ENCODE measurements around the gene FRA10AC1. TPM values are rescaled to one million over a fixed set of nuclear protein-coding genes. Genes with fewer than 3 reads are reported as not detected.

The FRA10AC1 gene
- total and polyA plus RNA-seq, 3 experiments from 2014 or later = 7.8 to 12.7 (median 9.8) TPM

DNA sequence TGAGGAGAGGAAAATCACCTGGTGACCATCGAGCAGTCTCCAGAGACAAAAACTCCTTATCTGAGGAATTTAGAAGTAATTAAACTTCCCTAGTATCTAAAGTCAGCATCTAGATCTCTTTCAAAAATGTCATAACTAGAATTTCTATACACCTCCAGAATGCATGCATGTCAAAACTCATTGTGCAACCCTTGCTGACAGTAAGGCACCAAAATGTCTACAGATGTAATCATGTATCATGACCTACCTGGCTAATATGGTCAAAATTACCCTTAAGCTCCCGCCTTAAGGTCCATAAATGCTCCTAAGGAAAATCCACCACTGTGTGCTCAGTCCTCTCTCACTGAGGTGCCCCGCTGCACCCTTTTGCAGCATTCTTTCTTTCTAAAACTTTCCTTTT, 39.0 kb upstream of the FRA10AC1 start:
- no peak overlapping the region for H3K27ac Mint-ChIP-seq
- Histone ChIP-seq H3K27me3 (ENCODE audit: insufficient read depth, low read length, poor library complexity, severe bottlenecking) (no peaks in the 10 kb centered on the region), H3K9me3 (ENCODE audit: low read length) (no peaks in the 10 kb centered on the region), H3K4me3 (ENCODE audit: low read length) (no peak overlapping the region), H3K4me1 (ENCODE audit: insufficient read depth, low read length) (no peaks in the 10 kb centered on the region), H3K27ac (ENCODE audit: low read depth, low read length) (no peak overlapping the region), H3K36me3 (ENCODE audit: insufficient read depth, low read length) (no peaks in the 10 kb centered on the region)
- no peak for DNase-seq
- POLR2A ChIA-PET = no interaction called here
- H3K36me3 Mint-ChIP-seq = no peaks in the 10 kb centered on the region
- CTCF ChIA-PET = no interaction called here
- peaks cover 7 to 12% of the 10 kb centered on the region in 2 donors for H3K27me3 Mint-ChIP-seq
- H3K9me3 Mint-ChIP-seq = no peaks in the 10 kb centered on the region
- no peak overlapping the region for H3K4me3 Mint-ChIP-seq
- peaks cover 0 to 1% (median 0%) of the 10 kb centered on the region in 3 donors for H3K4me1 Mint-ChIP-seq

DNA sequence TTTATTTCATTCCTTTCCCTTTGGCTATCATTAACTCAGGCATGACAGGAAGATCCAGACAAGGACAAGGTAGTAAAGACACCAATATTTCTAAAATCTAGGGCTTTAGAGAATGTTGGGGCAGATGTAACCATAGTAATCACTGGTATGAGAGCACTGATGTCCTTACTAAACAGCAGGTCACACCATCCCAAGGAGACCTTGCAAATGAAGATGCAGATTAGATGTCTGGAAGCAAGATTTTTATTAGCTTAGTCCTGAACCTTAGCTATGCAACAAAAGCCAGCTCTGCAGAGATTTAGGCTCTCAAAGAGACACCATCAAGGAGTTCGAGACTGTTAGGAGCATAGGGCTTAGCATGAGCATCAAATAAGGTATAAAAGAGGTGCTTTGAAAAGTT, 23.6 kb upstream of the FRA10AC1 start:
- no peaks in the 10 kb centered on the region for H3K4me1 ChIP-seq (ENCODE audit: insufficient read depth, low read length)
- no peaks in the 10 kb centered on the region for H3K36me3 ChIP-seq (ENCODE audit: insufficient read depth, low read length)
- no peak overlapping the region for H3K4me3 ChIP-seq (ENCODE audit: low read length)
- no peak overlapping the region for H3K27ac ChIP-seq (ENCODE audit: low read depth, low read length)
- Mint-ChIP-seq H3K27me3 (peaks cover 21 to 63% of the 10 kb centered on the region in 2 donors), H3K9me3 (no peaks in the 10 kb centered on the region), H3K4me1 (no peaks in the 10 kb centered on the region), H3K4me3 (no peak overlapping the region), H3K36me3 (no peaks in the 10 kb centered on the region), H3K27ac (no peak overlapping the region)
- DNase-seq = no peak
- ChIA-PET POLR2A (no interaction called here), CTCF (interaction anchor here (0.5 kb wide), 1 partner anchor 32 kb away, joined by 3 read pairs; no protein-coding TSS in a partner anchor)
- H3K27me3 ChIP-seq (ENCODE audit: insufficient read depth, low read length, poor library complexity, severe bottlenecking) = peaks cover 9% of the 10 kb centered on the region
- no peaks in the 10 kb centered on the region for H3K9me3 ChIP-seq (ENCODE audit: low read length)

DNA sequence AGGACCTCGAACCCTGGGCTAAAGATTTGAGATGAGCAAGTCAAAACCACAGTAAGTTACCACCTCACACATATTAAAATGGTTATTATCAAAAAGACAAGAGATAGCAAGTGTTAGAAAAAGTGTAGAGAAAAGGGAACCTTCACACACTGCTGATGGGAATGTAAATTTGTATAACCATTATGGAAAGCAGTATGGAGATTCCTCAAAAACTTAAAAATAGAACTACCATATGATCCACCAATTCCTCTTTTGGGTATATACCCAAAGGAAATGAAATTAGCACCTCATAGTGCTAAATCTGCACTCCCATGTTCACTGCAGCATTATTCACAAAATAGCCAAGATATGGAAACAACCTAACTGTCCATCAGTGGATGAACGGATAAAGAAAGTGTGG, 20.8 kb upstream of the FRA10AC1 start:
- no peak overlapping the region for H3K27ac Mint-ChIP-seq
- POLR2A ChIA-PET = no interaction called here

DNA sequence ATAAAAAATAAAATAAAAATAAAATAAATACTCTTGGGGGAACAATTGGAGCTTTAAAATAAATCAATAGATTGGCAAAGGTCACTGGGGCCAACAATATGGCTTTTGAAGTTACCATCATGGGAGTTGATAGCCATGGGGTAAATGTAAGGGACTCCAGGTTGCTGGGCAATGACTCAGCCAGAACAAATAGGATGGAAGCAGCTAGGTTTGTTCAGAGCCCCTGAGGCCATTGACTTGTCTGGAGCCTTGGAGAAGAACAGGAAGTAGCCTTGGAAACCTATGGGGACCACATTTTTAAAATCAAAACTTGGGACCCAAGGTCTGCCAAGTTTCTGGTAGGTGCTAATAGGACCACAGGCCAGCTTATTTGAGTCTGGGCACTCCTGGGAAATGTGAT, 20.2 kb upstream of the FRA10AC1 start:
- H3K27ac ChIP-seq (ENCODE audit: low read depth, low read length) = no peak overlapping the region
- no peak overlapping the region for H3K4me3 Mint-ChIP-seq
- no peaks in the 10 kb centered on the region for H3K36me3 ChIP-seq (ENCODE audit: insufficient read depth, low read length)

More for the DNA sequence above, 20.8 kb upstream of the FRA10AC1 start:
- Histone ChIP-seq H3K4me3 (ENCODE audit: low read length) (no peak overlapping the region), H3K36me3 (ENCODE audit: insufficient read depth, low read length) (no peaks in the 10 kb centered on the region), H3K9me3 (ENCODE audit: low read length) (no peaks in the 10 kb centered on the region), H3K27me3 (ENCODE audit: insufficient read depth, low read length, poor library complexity, severe bottlenecking) (peaks cover 9% of the 10 kb centered on the region), H3K4me1 (ENCODE audit: insufficient read depth, low read length) (no peaks in the 10 kb centered on the region), H3K27ac (ENCODE audit: low read depth, low read length) (no peak overlapping the region)
- Mint-ChIP-seq H3K27me3 (peaks cover 12 to 57% of the 10 kb centered on the region in 2 donors), H3K36me3 (no peaks in the 10 kb centered on the region), H3K4me1 (no peaks in the 10 kb centered on the region), H3K9me3 (no peaks in the 10 kb centered on the region), H3K4me3 (no peak overlapping the region)
- CTCF ChIA-PET = no interaction called here
- DNase-seq = no peak

DNA sequence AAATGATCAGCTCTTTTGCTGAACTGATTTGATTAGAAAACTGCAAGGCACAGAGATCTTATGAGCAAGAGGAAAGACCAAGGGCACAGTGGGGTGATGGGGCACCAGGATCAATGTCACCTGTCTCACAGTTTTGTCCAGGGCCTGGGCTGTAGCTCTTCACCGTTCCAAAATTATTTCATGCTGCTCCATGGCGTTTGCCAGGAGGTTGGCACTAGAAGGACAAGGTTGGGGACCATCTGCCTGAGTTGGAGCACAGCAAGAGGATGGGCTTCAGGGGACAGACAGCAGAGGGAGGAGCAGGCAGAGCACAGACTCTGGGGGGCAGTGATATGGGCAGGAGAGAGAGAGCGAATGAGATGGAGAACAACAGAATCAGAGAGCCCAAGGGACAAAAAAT, 17.5 kb upstream of the FRA10AC1 start:
- Mint-ChIP-seq H3K9me3 (no peaks in the 10 kb centered on the region), H3K27ac (no peak overlapping the region), H3K27me3 (peaks cover 5 to 45% of the 10 kb centered on the region in 2 donors), H3K4me3 (no peak overlapping the region), H3K36me3 (peaks cover 0 to 2% (median 0%) of the 10 kb centered on the region in 3 donors), H3K4me1 (no peaks in the 10 kb centered on the region)
- H3K36me3 ChIP-seq (ENCODE audit: insufficient read depth, low read length) = no peaks in the 10 kb centered on the region
- H3K9me3 ChIP-seq (ENCODE audit: low read length) = no peaks in the 10 kb centered on the region
- no peak overlapping the region for H3K4me3 ChIP-seq (ENCODE audit: low read length)
- H3K27ac ChIP-seq (ENCODE audit: low read depth, low read length) = no peak overlapping the region
- no peak for DNase-seq
- H3K27me3 ChIP-seq (ENCODE audit: insufficient read depth, low read length, poor library complexity, severe bottlenecking) = no peaks in the 10 kb centered on the region
- ChIA-PET POLR2A (no interaction called here), CTCF (no interaction called here)
- no peaks in the 10 kb centered on the region for H3K4me1 ChIP-seq (ENCODE audit: insufficient read depth, low read length)

More for the DNA sequence above, 20.2 kb upstream of the FRA10AC1 start:
- no peak for DNase-seq
- ChIA-PET CTCF (no interaction called here), POLR2A (no interaction called here)
- Mint-ChIP-seq H3K27ac (no peak overlapping the region), H3K36me3 (no peaks in the 10 kb centered on the region), H3K4me1 (no peaks in the 10 kb centered on the region), H3K27me3 (peaks cover 12 to 52% of the 10 kb centered on the region in 2 donors), H3K9me3 (no peaks in the 10 kb centered on the region)
- H3K4me3 ChIP-seq (ENCODE audit: low read length) = no peak overlapping the region
- H3K27me3 ChIP-seq (ENCODE audit: insufficient read depth, low read length, poor library complexity, severe bottlenecking) = peaks cover 9% of the 10 kb centered on the region
- no peaks in the 10 kb centered on the region for H3K4me1 ChIP-seq (ENCODE audit: insufficient read depth, low read length)
- H3K9me3 ChIP-seq (ENCODE audit: low read length) = no peaks in the 10 kb centered on the region

DNA sequence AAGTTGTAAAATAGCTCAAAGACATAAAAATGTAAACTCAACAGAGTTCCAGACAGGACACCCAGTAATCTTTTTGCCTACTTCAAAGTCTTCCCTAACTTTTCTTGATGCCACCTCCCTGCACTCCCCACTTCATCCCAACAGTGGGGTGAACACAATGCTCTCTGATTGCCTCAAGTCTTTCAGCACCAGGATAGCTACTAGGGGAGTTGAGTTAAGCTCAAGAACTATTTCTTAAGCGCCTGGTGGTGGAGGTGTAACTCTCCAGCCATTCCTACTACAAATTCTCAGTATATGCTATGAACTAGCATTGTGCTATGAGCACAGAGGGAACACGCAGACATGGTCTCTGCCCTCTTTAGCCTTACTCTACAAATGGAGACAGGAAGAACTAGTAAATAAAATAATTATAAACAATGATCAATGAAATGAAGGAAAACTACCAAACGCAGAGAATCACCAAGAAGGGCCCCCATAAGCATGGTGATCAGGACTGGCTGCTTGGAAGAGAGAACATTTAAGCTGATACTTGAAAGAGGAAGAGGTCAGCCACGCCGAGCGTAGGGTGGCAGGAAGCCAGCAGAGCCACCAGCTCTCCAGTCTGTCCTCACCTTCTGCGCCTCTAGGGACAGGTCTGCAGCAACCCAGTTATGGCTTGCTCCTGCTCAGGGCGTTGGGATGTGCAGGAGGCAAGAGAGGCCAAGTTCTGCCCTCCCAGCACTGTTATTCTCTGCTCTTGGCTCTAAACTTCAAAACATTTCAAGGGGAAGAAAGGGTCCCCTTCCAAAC, 16.7 kb upstream of the FRA10AC1 start:
- no peak for DNase-seq
- Mint-ChIP-seq H3K36me3 (peaks cover 0 to 2% (median 0%) of the 10 kb centered on the region in 3 donors), H3K4me1 (no peaks in the 10 kb centered on the region), H3K27me3 (peaks cover 5 to 42% of the 10 kb centered on the region in 2 donors), H3K9me3 (no peaks in the 10 kb centered on the region), H3K4me3 (no peak overlapping the region), H3K27ac (no peak overlapping the region)
- no peaks in the 10 kb centered on the region for H3K27me3 ChIP-seq (ENCODE audit: insufficient read depth, low read length, poor library complexity, severe bottlenecking)
- H3K4me3 ChIP-seq (ENCODE audit: low read length) = no peak overlapping the region
- no peaks in the 10 kb centered on the region for H3K4me1 ChIP-seq (ENCODE audit: insufficient read depth, low read length)
- no peaks in the 10 kb centered on the region for H3K36me3 ChIP-seq (ENCODE audit: insufficient read depth, low read length)
- CTCF ChIA-PET = no interaction called here
- H3K27ac ChIP-seq (ENCODE audit: low read depth, low read length) = no peak overlapping the region
- POLR2A ChIA-PET = no interaction called here
- no peaks in the 10 kb centered on the region for H3K9me3 ChIP-seq (ENCODE audit: low read length)

DNA sequence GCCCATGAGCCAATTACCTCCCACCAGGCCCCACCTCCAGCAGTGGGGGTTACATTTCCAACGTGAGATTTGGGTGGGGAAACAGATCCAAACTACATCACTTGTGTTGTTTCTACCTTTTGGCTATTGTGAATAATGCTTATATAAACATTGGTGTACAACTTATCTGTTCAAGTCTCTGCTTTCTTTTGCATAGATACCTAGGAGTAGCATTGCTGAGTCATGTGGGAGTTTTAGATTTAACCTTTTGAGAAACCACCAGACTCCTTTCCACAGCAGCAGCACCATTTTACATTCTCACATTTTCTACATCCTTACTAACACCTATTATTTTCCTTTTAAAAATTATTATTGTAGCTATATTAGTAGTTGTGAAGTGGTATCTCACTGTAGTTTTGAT, 14.4 kb upstream of the FRA10AC1 start:
- no peak overlapping the region for H3K27ac ChIP-seq (ENCODE audit: low read depth, low read length)
- CTCF ChIA-PET = no interaction called here
- no peak overlapping the region for H3K4me3 Mint-ChIP-seq
- H3K4me1 ChIP-seq (ENCODE audit: insufficient read depth, low read length) = no peaks in the 10 kb centered on the region
- H3K4me1 Mint-ChIP-seq = no peaks in the 10 kb centered on the region
- POLR2A ChIA-PET = no interaction called here
- H3K27ac Mint-ChIP-seq = no peak overlapping the region
- H3K4me3 ChIP-seq (ENCODE audit: low read length) = no peak overlapping the region
- H3K27me3 Mint-ChIP-seq = peaks cover 2 to 43% of the 10 kb centered on the region in 2 donors
- H3K36me3 ChIP-seq (ENCODE audit: insufficient read depth, low read length) = no peaks in the 10 kb centered on the region
- H3K27me3 ChIP-seq (ENCODE audit: insufficient read depth, low read length, poor library complexity, severe bottlenecking) = no peaks in the 10 kb centered on the region
- H3K9me3 Mint-ChIP-seq = no peaks in the 10 kb centered on the region
- H3K9me3 ChIP-seq (ENCODE audit: low read length) = no peaks in the 10 kb centered on the region
- DNase-seq = no peak
- peaks cover 0 to 2% (median 0%) of the 10 kb centered on the region in 3 donors for H3K36me3 Mint-ChIP-seq

DNA sequence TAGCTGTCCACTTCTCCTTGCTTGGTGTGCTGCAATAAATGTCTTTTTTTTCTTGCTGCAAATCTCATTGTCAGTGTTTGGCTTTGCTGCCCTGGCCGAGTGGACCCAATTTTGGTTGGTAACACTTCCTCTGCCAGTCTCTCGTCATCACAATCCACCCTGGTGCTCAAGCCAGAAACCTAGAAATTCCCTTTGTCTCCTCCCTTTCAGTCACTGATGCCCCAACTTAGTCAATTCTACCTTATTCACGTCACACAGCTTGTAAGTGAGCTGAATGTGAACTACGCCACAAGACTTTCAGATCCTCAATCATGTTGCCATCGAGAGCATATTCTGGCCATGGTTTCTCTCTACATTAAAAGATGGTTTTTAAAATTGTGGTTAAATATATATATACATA, 13.0 kb upstream of the FRA10AC1 start:
- CTCF ChIA-PET = no interaction called here

More for the DNA sequence above, 13.0 kb upstream of the FRA10AC1 start:
- Histone ChIP-seq H3K36me3 (ENCODE audit: insufficient read depth, low read length) (no peaks in the 10 kb centered on the region), H3K27me3 (ENCODE audit: insufficient read depth, low read length, poor library complexity, severe bottlenecking) (no peaks in the 10 kb centered on the region), H3K27ac (ENCODE audit: low read depth, low read length) (no peak overlapping the region), H3K4me3 (ENCODE audit: low read length) (no peak overlapping the region), H3K9me3 (ENCODE audit: low read length) (no peaks in the 10 kb centered on the region), H3K4me1 (ENCODE audit: insufficient read depth, low read length) (no peaks in the 10 kb centered on the region)
- no peak overlapping the region for H3K4me3 Mint-ChIP-seq
- peaks cover 0 to 2% (median 0%) of the 10 kb centered on the region in 3 donors for H3K36me3 Mint-ChIP-seq
- H3K4me1 Mint-ChIP-seq = no peaks in the 10 kb centered on the region
- no peak for DNase-seq
- POLR2A ChIA-PET = no interaction called here
- no peak overlapping the region for H3K27ac Mint-ChIP-seq
- no peaks in the 10 kb centered on the region for H3K9me3 Mint-ChIP-seq
- peaks cover 2 to 40% of the 10 kb centered on the region in 2 donors for H3K27me3 Mint-ChIP-seq

Measured in CD8-positive, alpha-beta memory T cell (primary cell).